ENCODE results near the gene PHLDA2.

The PHLDA2 gene

GRCh38 chr11:2961080-2961479, 31.9 kb upstream of the PHLDA2 start:
- H4K20me1 ChIP-seq = peaks cover 99% of the 10 kb centered on the region
- peak overlapping the region; percentile 27; the same call in 1 of the 2 replicates for H3K27ac ChIP-seq
- H3K4me1 ChIP-seq = peaks cover 42% of the 10 kb centered on the region
- no peaks in the 10 kb centered on the region for H3K9me3 ChIP-seq
- no peak overlapping the region for H3K4me3 ChIP-seq
- peak overlapping the region; percentile 71 for H3K4me2 ChIP-seq
- no peak for TF ChIP-seq Cebpa-rat (IDR thresholded peaks at IDR 0.05)
- peak overlapping the region; percentile 8; the same call in 1 of the 2 replicates for H3K9ac ChIP-seq
- H3K36me3 ChIP-seq = peaks cover 100% of the 10 kb centered on the region
- no peaks in the 10 kb centered on the region for H3K27me3 ChIP-seq

- TF ChIP-seq Cebpa-rat (IDR thresholded peaks at IDR 0.05) = no peak
These were observed 30.9 kb upstream of the PHLDA2 start for GRCh38 chr11:2960139-2960538.

GRCh38 chr11:2958251-2958650, 29.0 kb upstream of the PHLDA2 start:
- Histone ChIP-seq H3K4me1 (peaks cover 30% of the 10 kb centered on the region), H3K27me3 (no peaks in the 10 kb centered on the region), H3K9ac (no peak overlapping the region), H3K36me3 (peaks cover 100% of the 10 kb centered on the region), H4K20me1 (peaks cover 83% of the 10 kb centered on the region), H3K4me2 (no peak overlapping the region), H3K27ac (no peak overlapping the region), H3K9me3 (no peaks in the 10 kb centered on the region), H3K4me3 (no peak overlapping the region)
- no peak for TF ChIP-seq Cebpa-rat (IDR thresholded peaks at IDR 0.05)

More at GRCh38 chr11:2960139-2960538, 30.9 kb upstream of the PHLDA2 start:
- Histone ChIP-seq H3K27me3 (no peaks in the 10 kb centered on the region), H3K36me3 (peaks cover 100% of the 10 kb centered on the region), H3K9ac (no peak overlapping the region), H3K4me3 (no peak overlapping the region), H3K4me1 (peaks cover 42% of the 10 kb centered on the region), H3K9me3 (no peaks in the 10 kb centered on the region), H3K4me2 (no peak overlapping the region), H3K27ac (no peak overlapping the region), H4K20me1 (peaks cover 95% of the 10 kb centered on the region)

- Histone ChIP-seq H3K27ac (no peak overlapping the region), H4K20me1 (peaks cover 81% of the 10 kb centered on the region)
- TF ChIP-seq Cebpa-rat (IDR thresholded peaks at IDR 0.05) = no peak
These were observed 26.8 kb upstream of the PHLDA2 start for GRCh38 chr11:2955906-2956476.

GRCh38 chr11:2954263-2954662, 25.0 kb upstream of the PHLDA2 start:
- no peaks in the 10 kb centered on the region for H3K27me3 ChIP-seq
- H3K9ac ChIP-seq = no peak overlapping the region
- H4K20me1 ChIP-seq = peaks cover 80% of the 10 kb centered on the region
- peaks cover 100% of the 10 kb centered on the region for H3K36me3 ChIP-seq
- peaks cover 4% of the 10 kb centered on the region; the same call in 1 of the 2 replicates for H3K4me1 ChIP-seq
- TF ChIP-seq Cebpa-rat (IDR thresholded peaks at IDR 0.05) = no peak
- no peak overlapping the region for H3K27ac ChIP-seq
- H3K4me2 ChIP-seq = no peak overlapping the region
- H3K4me3 ChIP-seq = no peak overlapping the region
- H3K9me3 ChIP-seq = no peaks in the 10 kb centered on the region

More at GRCh38 chr11:2955906-2956476, 26.8 kb upstream of the PHLDA2 start:
- no peak overlapping the region for H3K4me3 ChIP-seq
- H3K9me3 ChIP-seq = no peaks in the 10 kb centered on the region
- H3K27me3 ChIP-seq = no peaks in the 10 kb centered on the region
- peaks cover 100% of the 10 kb centered on the region for H3K36me3 ChIP-seq
- H3K4me2 ChIP-seq = no peak overlapping the region
- H3K4me1 ChIP-seq = peaks cover 8% of the 10 kb centered on the region
- H3K9ac ChIP-seq = no peak overlapping the region

GRCh38 chr11:2952290-2952689, 23.1 kb upstream of the PHLDA2 start:
- Histone ChIP-seq H3K36me3 (peaks cover 100% of the 10 kb centered on the region), H3K4me3 (no peak overlapping the region), H3K9ac (no peak overlapping the region), H3K9me3 (no peaks in the 10 kb centered on the region), H3K4me1 (peaks cover 3% of the 10 kb centered on the region), H3K27ac (no peak overlapping the region), H4K20me1 (peaks cover 73% of the 10 kb centered on the region), H3K27me3 (no peaks in the 10 kb centered on the region), H3K4me2 (no peak overlapping the region)
- TF ChIP-seq Cebpa-rat (IDR thresholded peaks at IDR 0.05) = no peak

- Histone ChIP-seq H3K27ac (no peak overlapping the region), H3K4me2 (no peak overlapping the region), H4K20me1 (peaks cover 73% of the 10 kb centered on the region), H3K4me3 (no peak overlapping the region), H3K4me1 (peaks cover 11% of the 10 kb centered on the region), H3K9ac (no peak overlapping the region), H3K36me3 (peaks cover 100% of the 10 kb centered on the region), H3K9me3 (no peaks in the 10 kb centered on the region), H3K27me3 (no peaks in the 10 kb centered on the region)
- TF ChIP-seq Cebpa-rat (IDR thresholded peaks at IDR 0.05) = no peak
These were observed 22.3 kb upstream of the PHLDA2 start for GRCh38 chr11:2951231-2952110.

- Histone ChIP-seq H3K4me1 (peaks cover 18% of the 10 kb centered on the region), H3K27ac (no peak overlapping the region), H3K36me3 (peaks cover 100% of the 10 kb centered on the region), H3K9ac (no peak overlapping the region), H3K4me3 (no peak overlapping the region), H3K9me3 (no peaks in the 10 kb centered on the region), H3K27me3 (no peaks in the 10 kb centered on the region), H3K4me2 (no peak overlapping the region), H4K20me1 (peaks cover 73% of the 10 kb centered on the region)
- no peak for TF ChIP-seq Cebpa-rat (IDR thresholded peaks at IDR 0.05)
These were observed 21.6 kb upstream of the PHLDA2 start for GRCh38 chr11:2950825-2951224.

- Histone ChIP-seq H3K4me1 (peaks cover 27% of the 10 kb centered on the region), H3K4me2 (no peak overlapping the region), H3K4me3 (no peak overlapping the region), H3K36me3 (peaks cover 97% of the 10 kb centered on the region), H3K9me3 (no peaks in the 10 kb centered on the region), H3K27me3 (no peaks in the 10 kb centered on the region), H3K9ac (no peak overlapping the region), H3K27ac (no peak overlapping the region), H4K20me1 (peaks cover 80% of the 10 kb centered on the region)
- TF ChIP-seq Cebpa-rat (IDR thresholded peaks at IDR 0.05) = no peak
These were observed 20.7 kb upstream of the PHLDA2 start for GRCh38 chr11:2949920-2950319.

GRCh38 chr11:2947744-2948143, 18.5 kb upstream of the PHLDA2 start:
- Histone ChIP-seq H3K4me2 (no peak overlapping the region), H4K20me1 (peaks cover 89% of the 10 kb centered on the region), H3K27ac (no peak overlapping the region), H3K9me3 (no peaks in the 10 kb centered on the region), H3K4me3 (no peak overlapping the region), H3K27me3 (no peaks in the 10 kb centered on the region), H3K4me1 (peaks cover 41% of the 10 kb centered on the region), H3K36me3 (peaks cover 96% of the 10 kb centered on the region), H3K9ac (no peak overlapping the region)
- no peak for TF ChIP-seq Cebpa-rat (IDR thresholded peaks at IDR 0.05)
